K562 (cell line): ENCODE results near the gene SCN4A.
"Not testable (repeated sequence)": the region's sequence is repeated elsewhere in the genome, so short reads cannot be mapped to it uniquely, and the experiment has no call there.

Experiments
- ATF1 ChIP-seq, 2 experiments: fragments of 450-650 bp in 1 of 2; IDR thresholded peaks; 2 replicates each; pipeline ENCODE4 v1.6.1; 2016; ENCODE audit warnings: missing compliant biosample characterization in 1 of 2, missing genetic modification characterization in 1 of 2
- CTCF ChIP-seq, 3 experiments: IDR thresholded peaks in 2 of 3; conservative IDR thresholded peaks in 1 of 3; 2 replicates each; pipeline ENCODE4 v1.5.1; 2011 to 2012; ENCODE audit warnings: low read length in 3 of 3, mild to moderate bottlenecking in 3 of 3, control low read depth in 2 of 3, improper control_type of control experiment in 1 of 3, inconsistent platforms in 1 of 3, low read depth in 1 of 3, mixed read lengths in 1 of 3, moderate library complexity in 1 of 3; ENCODE audit not compliant: insufficient read depth in 2 of 3
- CXXC5 ChIP-seq: fragments of 250-450 bp; sonication (Bioruptor Pico); IDR thresholded peaks from 2 replicates; pipeline ENCODE4 v1.8.0; 2022; ENCODE audit warnings: inconsistent platforms, mild to moderate bottlenecking, moderate library complexity
- EP300 ChIP-seq: IDR thresholded peaks from 2 replicates; pipeline ENCODE4 v1.6.1; 2012; ENCODE audit warnings: low read length, improper control_type of control experiment
- JUND ChIP-seq, 2 experiments: IDR thresholded peaks; 2 replicates in 1 of 2; 3 replicates in 1 of 2; pipeline ENCODE4 v1.6.1; 2011; ENCODE audit warnings: borderline replicate concordance in 2 of 2, low read depth in 2 of 2, low read length in 2 of 2, improper control_type of control experiment in 1 of 2, missing biosample characterization in 1 of 2, missing genetic modification characterization in 1 of 2, missing genetic modification reagents in 1 of 2
- KAT8 ChIP-seq: fragments of 450-650 bp; IDR thresholded peaks from 2 replicates; pipeline ENCODE4 v1.6.1; 2016; ENCODE audit warnings: low read depth, mild to moderate bottlenecking
- SAP30 ChIP-seq: fragments of 200-600 bp; sonication (generic); IDR thresholded peaks from 2 replicates; pipeline ENCODE4 v1.6.1; 2012; ENCODE audit warnings: borderline replicate concordance, low read depth, mild to moderate bottlenecking, moderate library complexity, low read length, control low read depth, inconsistent platforms; ENCODE audit not compliant: insufficient read depth, poor library complexity, severe bottlenecking
- SMARCE1 ChIP-seq: fragments of 450-650 bp; IDR thresholded peaks from 2 replicates; pipeline ENCODE4 v1.7.1; 2016; ENCODE audit warnings: mild to moderate bottlenecking
- TAF1 ChIP-seq: IDR thresholded peaks from 2 replicates; pipeline ENCODE4 v1.6.1; 2011; ENCODE audit warnings: mild to moderate bottlenecking, low read length, moderate library complexity; ENCODE audit not compliant: insufficient read depth, control insufficient read depth, severe bottlenecking; ENCODE audit errors: extremely low read depth
- ZBTB17 ChIP-seq: fragments of 450-650 bp; formaldehyde crosslinking; IDR thresholded peaks from 2 replicates; pipeline ENCODE4 v1.4.0; 2020; ENCODE audit warnings: mild to moderate bottlenecking
- ZNF274 ChIP-seq: IDR thresholded peaks from 2 replicates; pipeline ENCODE4 v1.6.1; 2011; ENCODE audit warnings: low read depth, mild to moderate bottlenecking, low read length, moderate library complexity, borderline replicate concordance

DNA sequence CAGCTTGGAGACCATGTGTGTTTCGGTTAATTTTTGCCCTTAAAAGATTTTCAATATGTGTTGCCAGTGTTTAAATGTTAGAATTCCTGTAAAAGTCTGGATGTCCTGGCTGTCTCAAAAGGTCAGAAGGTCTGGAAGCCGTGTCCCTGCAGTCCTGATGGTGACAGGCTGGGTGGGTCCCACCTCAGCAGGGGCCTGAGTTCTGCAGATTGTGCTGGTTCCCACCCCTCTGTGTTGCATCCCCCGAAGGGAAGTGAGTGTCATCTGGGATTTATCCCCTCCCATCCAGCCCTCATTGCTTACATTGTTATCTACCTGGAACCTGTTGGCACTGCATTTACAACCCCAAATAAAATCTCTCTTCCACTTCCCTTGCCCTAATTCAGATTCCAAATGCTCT, 78.7 kb downstream of the SCN4A start:
- not testable (repeated sequence) for TF ChIP-seq SMARCE1; CTCF (IDR thresholded peaks at IDR 0.05 in 2 of 3, conservative IDR thresholded peaks at IDR 0.05 in 1 of 3; ENCODE audit: insufficient read depth in 2 of 3, low read depth in 1 of 3, low read length in 3 of 3); SAP30; ATF1 (CRISPR knock-in tag; IDR thresholded peaks at IDR 0.05); ATF1 (tag; IDR thresholded peaks at IDR 0.05); ZBTB17 (CRISPR knock-in tag); EP300; JUND (IDR thresholded peaks at IDR 0.05; ENCODE audit: borderline replicate concordance, low read depth, low read length); JUND (tag; IDR thresholded peaks at IDR 0.05; ENCODE audit: borderline replicate concordance, low read depth, low read length); CXXC5 (CRISPR knock-in tag); TAF1; KAT8; ZNF274
